Adrenal gland (tissue), 12 donors: ENCODE measurements around the gene PLD1. TPM values are rescaled to one million over a fixed set of nuclear protein-coding genes. Genes with fewer than 3 reads are reported as not detected.

ENCODE experiments used
- DNase-seq, 7 donors: peaks; one replicate each; pipeline ENCODE4 v3.0.0-alpha.2; 2019 to 2020
- H3K27ac ChIP-seq, 5 donors: fragments of 200-600 bp; sonication (generic) in 4 of 5; 1 replicate in 3 of 5; 2 replicates in 2 of 5; pipeline versions ENCODE4 v1.5.1 to v1.8.0; 2016 to 2020; ENCODE audit warnings: mild to moderate bottlenecking in 1 of 5
- H3K27me3 ChIP-seq: fragments of 200-600 bp; 2 replicates; pipeline ENCODE4 v1.8.0; 2021
- H3K36me3 ChIP-seq, 2 donors: fragments of 200-600 bp; replicated peaks in 1 of 2; 1 replicate in 1 of 2; 2 replicates in 1 of 2; pipeline versions ENCODE4 v1.5.1 to v1.8.0; 2018 to 2022
- H3K4me1 ChIP-seq, 2 donors: fragments of 200-600 bp; replicated peaks in 1 of 2; 1 replicate in 1 of 2; 2 replicates in 1 of 2; pipeline versions ENCODE4 v1.5.1 to v1.8.0; 2018 to 2021
- H3K4me3 ChIP-seq, 4 donors: fragments of 200-600 bp; sonication (generic) in 3 of 4; one replicate each; pipeline ENCODE4 v1.5.1; 2016 to 2018
- H3K9me3 ChIP-seq, 3 donors: fragments of 200-600 bp; sonication (generic) in 1 of 3; replicated peaks in 1 of 3; 1 replicate in 2 of 3; 2 replicates in 1 of 3; pipeline versions ENCODE4 v1.5.1 to v1.8.0; 2016 to 2021
- CTCF ChIP-seq, 6 experiments: fragments of 450-650 bp in 4 of 6; fragments of 200-600 bp in 2 of 6; sonication (generic) in 1 of 6; IDR thresholded peaks; 1 replicate in 5 of 6; 2 replicates in 1 of 6; pipeline versions ENCODE4 v1.5.1 to v1.8.0; 2016 to 2021; ENCODE audit warnings: antibody characterized with exemption in 6 of 6, mild to moderate bottlenecking in 2 of 6, moderate library complexity in 1 of 6
- POLR2A ChIP-seq, 2 donors: fragments of 450-650 bp; IDR thresholded peaks; one replicate each; pipeline ENCODE4 v1.6.1; 2017; ENCODE audit warnings: antibody characterized with exemption in 2 of 2, mild to moderate bottlenecking in 2 of 2, moderate library complexity in 1 of 2
- WGBS, 4 donors: extraction: QIAGEN DNeasy Blood & Tissue Kit in 2 of 4; methylation state at CpG; one replicate each; pipeline versions ENCODE4 v1.1.5 to v1.1.7; 2013 to 2017; 5-methylcytosine and 5-hydroxymethylcytosine counted together
- intact Hi-C, 2 donors: fragments of 100-400 bp; cut with DNase I; formaldehyde crosslinking; loops; one replicate each; pipeline versions ENCODE4 v1.14.1 to v1.15.0; 2022 to 2023
- polyA plus RNA-seq, 3 donors: library from polyadenylated mRNA; stranded (reverse); fragments of 200-250 nt in 2 of 3; fragments of 350-450 nt in 1 of 3; fragmentation: Illumina TruSeq in 1 of 3; extraction: RNeasy Lipid Tissue Mini Kit (QIAGEN cat#74804) in 1 of 3; gene quantifications; one replicate each; pipeline ENCODE4 v1.2.3, GENCODE V29; 2013 to 2014
- total RNA-seq, 9 donors: library from RNA; depleted of rRNA in 4 of 9; stranded (reverse); fragments of >200 nt in 4 of 9; fragments of 120-200 nt in 1 of 9; fragmentation: NEBNext Ultra II Directional in 1 of 9; extraction: Animal tissue kit (Norgen Biotek cat#: 25700) in 1 of 9; gene quantifications; one replicate each; pipeline versions ENCODE4 v1.1.0 to v1.2.4, GENCODE V29; 2013 to 2023
- donor health status: healthy with polysubstance abuse.
- donor health status: Bipolar disorder and iron deficiency.
- donor health status: DM: yes; HTN: yes; CAD: no.
- donor health status: DM: no; HTN: no; CAD: no.
- donor health status: DM: no; HTN: no; CAD: no.
- donor health status: DM: yes; HTN: yes; CAD: no.

Gene PLD1
- total and polyA plus RNA-seq, 12 donors, result 25.7 to 178 (median 94.5) TPM

GRCh38 chr3:171604370-171604769 is 205.9 kb downstream of the PLD1 start:
- Histone ChIP-seq H3K27me3 (no peaks in the 10 kb centered on the region), H3K36me3 (peaks cover 0 to 14% of the 10 kb centered on the region in 2 donors), H3K27ac (no peak overlapping the region), H3K9me3 (no peaks in the 10 kb centered on the region), H3K4me1 (peaks cover 0 to 7% of the 10 kb centered on the region in 2 donors), H3K4me3 (no peak overlapping the region)
- no peak for DNase-seq
- 93 to 97% (median 96%) methylated on average over 5 of the region's 5 CpGs for WGBS, 4 donors
- intact Hi-C loops, result no loop called here
- no peak for TF ChIP-seq POLR2A (IDR thresholded peaks at IDR 0.05)
- no peak for TF ChIP-seq CTCF (IDR thresholded peaks at IDR 0.05)

GRCh38 chr3:171602072-171602471 is 208.2 kb downstream of the PLD1 start:
- intact Hi-C loops, result no loop called here
- H3K9me3 ChIP-seq, result no peaks in the 10 kb centered on the region
- 94 to 96% (median 94%) methylated on average over 4 of the region's 4 CpGs for WGBS, 4 donors
- no peak overlapping the region for H3K27ac ChIP-seq
- peaks cover 0 to 14% of the 10 kb centered on the region in 2 donors for H3K36me3 ChIP-seq
- no peaks in the 10 kb centered on the region for H3K27me3 ChIP-seq
- TF ChIP-seq CTCF (IDR thresholded peaks at IDR 0.05) (no peak), POLR2A (IDR thresholded peaks at IDR 0.05) (no peak)
- H3K4me1 ChIP-seq, result peaks cover 0 to 7% of the 10 kb centered on the region in 2 donors
- H3K4me3 ChIP-seq, result no peak overlapping the region
- no peak for DNase-seq

GRCh38 chr3:171600030-171600429 is 210.3 kb downstream of the PLD1 start:
- peaks cover 0 to 14% of the 10 kb centered on the region in 2 donors for H3K36me3 ChIP-seq

GRCh38 chr3:171598990-171599389 is 211.3 kb downstream of the PLD1 start:
- Histone ChIP-seq H3K4me1 (no peaks in the 10 kb centered on the region), H3K27me3 (no peaks in the 10 kb centered on the region), H3K27ac (no peak overlapping the region), H3K4me3 (no peak overlapping the region), H3K36me3 (peaks cover 0 to 14% of the 10 kb centered on the region in 2 donors), H3K9me3 (no peaks in the 10 kb centered on the region)
- 82 to 90% (median 86%) methylated on average over 3 of the region's 3 CpGs for WGBS, 4 donors
- intact Hi-C loops, result no loop called here
- DNase-seq, result no peak
- no peak for TF ChIP-seq CTCF (IDR thresholded peaks at IDR 0.05)
- no peak for TF ChIP-seq POLR2A (IDR thresholded peaks at IDR 0.05)

More at GRCh38 chr3:171600030-171600429, 210.3 kb downstream of the PLD1 start:
- no peaks in the 10 kb centered on the region for H3K27me3 ChIP-seq
- DNase-seq, result no peak
- TF ChIP-seq POLR2A (IDR thresholded peaks at IDR 0.05), result no peak
- no peak for TF ChIP-seq CTCF (IDR thresholded peaks at IDR 0.05)
- H3K27ac ChIP-seq, result no peak overlapping the region
- WGBS, 4 donors, result 93 to 98% (median 95%) methylated on average over 6 of the region's 6 CpGs
- no peaks in the 10 kb centered on the region for H3K4me1 ChIP-seq
- no peak overlapping the region for H3K4me3 ChIP-seq
- H3K9me3 ChIP-seq, result no peaks in the 10 kb centered on the region
- intact Hi-C loops, result no loop called here
